GM23338 (cell line): ENCODE data around the gene CCNL1.

ENCODE experiments used
- CTCF ChIP-seq, 2 experiments: fragments of 200-600 bp in 1 of 2; sonication (generic) in 1 of 2; conservative IDR thresholded peaks; 2 replicates each; pipeline versions ENCODE4 v1.5.1 to v1.6.1; 2016 to 2017; ENCODE audit warnings: antibody characterized with exemption in 2 of 2, low read depth in 2 of 2, mild to moderate bottlenecking in 2 of 2, moderate library complexity in 1 of 2
- ETS1 ChIP-seq: IDR thresholded peaks from 2 replicates; pipeline ENCODE4 v1.6.1; 2016; ENCODE audit warnings: antibody characterized with exemption
- EZH2 ChIP-seq: fragments of 200-600 bp; sonication (generic); IDR thresholded peaks from one replicate; pipeline ENCODE4 v1.8.0; 2017; ENCODE audit warnings: antibody characterized with exemption, mild to moderate bottlenecking, low read depth; ENCODE audit not compliant: unreplicated experiment
- EZH2phosphoT487 ChIP-seq: fragments of 200-600 bp; sonication (generic); IDR thresholded peaks from one replicate; pipeline ENCODE4 v1.8.1; 2018; ENCODE audit warnings: antibody characterized with exemption; ENCODE audit not compliant: unreplicated experiment
- ZNF114 ChIP-seq: fragments of 250-450 bp; sonication (Bioruptor Pico); IDR thresholded peaks from 2 replicates; pipeline ENCODE4 v1.5.0; 2020; ENCODE audit warnings: mild to moderate bottlenecking, moderate library complexity

DNA sequence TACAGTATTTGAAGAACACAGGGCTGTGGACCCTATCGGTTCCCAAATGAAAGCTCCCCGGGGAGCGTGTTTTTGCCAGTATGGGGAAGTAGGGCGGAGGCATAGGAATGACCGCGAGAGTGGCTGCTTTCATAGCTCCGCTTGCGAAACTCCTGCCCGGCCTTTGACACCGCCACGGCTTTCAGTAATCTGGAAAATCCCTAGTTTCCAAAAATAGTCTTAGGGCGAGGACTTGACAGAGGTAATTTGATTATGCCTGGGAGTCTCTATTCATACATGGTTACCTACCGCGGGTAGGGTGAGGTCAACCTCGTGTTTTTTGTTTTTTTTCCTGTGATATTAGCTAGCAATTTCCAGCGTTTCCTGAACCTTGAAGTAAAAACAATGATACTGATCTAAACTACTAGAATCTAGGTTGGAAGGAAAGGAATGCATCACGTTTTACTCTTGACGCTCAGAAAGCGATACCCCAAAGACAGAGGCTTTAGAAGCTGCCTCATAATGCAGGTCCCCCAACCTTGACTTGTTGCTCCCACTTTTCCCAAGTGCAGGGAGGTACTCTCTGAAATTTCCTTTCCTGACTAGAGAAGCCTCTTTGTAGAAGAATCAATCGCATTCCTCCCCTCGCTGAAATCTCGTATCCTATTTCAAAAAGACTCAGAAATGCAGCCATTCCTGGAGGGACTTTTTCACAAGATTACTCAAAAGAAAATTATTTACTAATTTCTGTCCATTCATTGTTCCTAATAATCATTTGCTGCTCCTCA lies 894 bp upstream of the CCNL1 start:
- no peak for TF ChIP-seq CTCF (conservative IDR thresholded peaks at IDR 0.05; ENCODE audit: low read depth in 2 of 2)
- no peak for TF ChIP-seq EZH2
- no peak for TF ChIP-seq EZH2phosphoT487
- TF ChIP-seq ETS1, result no peak
- TF ChIP-seq ZNF114, result no peak
